ENCODE data around the gene TRAPPC3L.
"Not testable (repeated sequence)": the region's sequence is repeated elsewhere in the genome, so short reads cannot be mapped to it uniquely, and the experiment has no call there.

Gene TRAPPC3L

DNA sequence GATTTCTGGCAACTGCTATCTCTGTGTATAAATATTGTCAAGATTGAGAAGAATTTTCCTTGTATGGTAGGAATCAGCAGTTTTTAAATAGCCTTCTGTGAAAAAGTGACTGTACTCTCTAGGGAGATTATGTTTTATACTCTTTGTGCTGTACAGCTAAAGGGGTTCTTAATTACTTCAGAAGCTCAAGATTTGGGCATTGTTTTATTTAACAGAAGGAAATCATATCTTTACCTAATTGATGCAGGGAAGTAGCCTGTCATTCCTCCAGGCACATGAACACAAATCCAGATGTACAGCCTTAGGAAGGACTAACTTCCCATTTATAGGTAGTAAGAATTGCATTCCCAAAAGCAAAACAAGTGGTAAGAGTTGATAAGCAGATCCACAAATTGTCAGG lies 32.8 kb downstream of the TRAPPC3L start:
- DNase-seq = no peak

DNA sequence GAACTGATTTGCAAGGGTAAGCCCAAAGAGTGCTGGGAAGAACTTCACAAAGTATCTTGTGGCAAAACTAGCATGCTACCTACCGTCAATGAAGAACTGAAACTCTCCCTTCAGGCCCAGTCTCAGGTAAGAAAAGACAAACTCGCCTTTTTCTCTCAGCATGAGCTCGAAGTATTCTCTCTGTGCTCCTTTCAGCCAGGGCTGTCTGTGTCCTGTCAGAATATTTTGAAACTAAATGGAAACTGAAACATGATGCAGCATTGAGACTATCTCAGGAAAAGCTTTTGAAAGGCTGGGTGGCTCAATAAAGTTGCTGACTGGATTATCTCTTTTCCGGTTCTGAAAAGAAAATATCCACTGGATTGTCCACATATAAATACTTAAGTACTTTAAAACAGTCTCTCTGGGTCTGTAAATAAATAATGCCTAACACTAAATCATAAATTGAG lies 33.3 kb downstream of the TRAPPC3L start:
- no peak for DNase-seq

DNA sequence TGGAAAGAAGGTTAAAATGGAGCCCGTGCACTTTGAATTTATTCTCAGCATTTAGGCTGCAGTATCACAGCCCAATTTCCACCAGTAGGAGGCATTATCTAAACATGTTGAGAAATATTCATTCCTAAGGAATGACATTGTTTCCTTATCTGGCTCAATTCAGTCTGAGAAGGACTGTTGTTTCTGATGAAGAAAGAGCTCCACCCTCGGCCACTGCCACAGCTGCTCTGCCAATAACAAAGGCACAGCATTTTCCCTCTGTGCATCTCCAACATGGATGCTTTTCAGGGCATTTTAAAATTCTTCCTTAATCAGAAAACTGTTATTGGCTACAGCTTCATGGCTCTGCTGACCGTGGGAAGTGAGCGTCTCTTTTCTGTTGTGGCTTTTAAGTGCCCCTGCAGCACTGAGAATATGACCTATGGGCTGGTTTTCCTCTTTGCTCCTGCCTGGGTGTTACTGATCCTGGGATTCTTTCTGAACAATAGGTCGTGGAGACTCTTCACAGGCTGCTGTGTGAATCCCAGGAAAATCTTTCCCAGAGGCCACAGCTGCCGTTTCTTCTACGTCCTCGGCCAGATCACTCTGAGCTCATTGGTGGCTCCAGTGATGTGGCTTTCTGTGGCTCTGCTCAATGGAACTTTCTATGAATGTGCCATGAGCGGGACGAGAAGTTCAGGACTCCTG lies 33.9 kb downstream of the TRAPPC3L start, which contains the start of gene CALHM5:
CALHM5 (plus strand) TSS at position 216 of the 687 bp plus-strand sequence; CDS start at position 274, 58 bp downstream.
- DNase-seq = no peak

DNA sequence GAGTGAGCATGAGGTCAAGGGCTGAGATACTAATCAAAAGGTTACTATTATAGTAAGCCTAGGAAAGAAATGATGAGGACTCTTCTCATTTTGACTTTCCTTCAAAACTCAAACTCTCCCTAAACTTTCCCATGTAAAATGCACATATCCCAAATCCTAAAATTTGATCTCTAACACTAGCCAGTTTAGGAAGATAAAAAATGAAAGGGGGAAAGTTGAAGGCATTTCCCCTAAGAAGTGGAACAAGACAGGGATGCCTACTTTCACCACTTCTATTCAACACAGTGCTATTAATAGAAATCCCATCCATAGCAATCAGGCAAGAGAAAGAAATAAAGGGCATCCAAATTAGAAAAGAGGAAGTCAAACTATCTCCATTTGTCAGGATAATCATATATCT lies 37.0 kb downstream of the TRAPPC3L start:
- no peak for DNase-seq

DNA sequence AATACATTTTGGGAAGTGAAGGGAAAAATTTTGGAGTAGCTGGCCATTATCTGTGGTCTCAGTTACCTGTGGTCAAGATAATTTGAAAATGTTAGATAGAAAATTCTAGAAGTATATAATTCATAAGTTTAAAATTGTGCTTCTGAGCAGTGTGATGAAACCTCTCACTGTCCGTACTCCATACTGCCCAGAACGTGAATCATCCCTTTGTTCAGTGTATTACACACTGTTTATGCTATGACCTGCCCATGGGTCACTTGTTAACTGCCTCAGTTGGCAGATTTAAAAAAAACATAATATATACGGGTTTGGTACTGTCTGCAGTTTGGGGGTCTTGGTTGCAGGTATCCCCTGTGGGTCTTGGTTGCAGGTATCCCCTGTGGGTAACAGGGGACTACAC lies 38.2 kb downstream of the TRAPPC3L start:
- no peak for DNase-seq

DNA sequence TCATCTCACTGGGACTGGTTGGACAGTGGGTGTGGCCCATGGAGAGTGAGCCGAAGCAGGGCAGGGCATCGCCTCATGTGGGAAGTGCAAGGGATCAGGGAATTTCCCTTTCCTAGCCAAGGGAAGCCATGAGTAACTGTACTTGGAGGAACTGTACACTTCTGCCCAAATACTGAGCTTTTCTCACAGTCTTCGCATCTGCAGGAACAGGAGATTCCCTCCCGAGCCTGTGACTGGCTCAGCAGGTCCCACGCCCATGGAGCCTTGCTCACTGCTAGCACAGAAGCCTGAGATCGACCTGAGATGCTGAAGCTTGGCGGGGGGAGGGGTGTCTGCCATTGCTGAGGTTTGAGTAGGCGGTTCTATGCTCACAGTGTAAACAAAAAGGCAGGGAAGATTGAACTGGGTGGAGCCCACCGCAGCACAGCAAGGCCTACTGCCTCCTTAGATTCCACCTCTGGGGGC lies 44.5 kb downstream of the TRAPPC3L start:
- no peak for DNase-seq

DNA sequence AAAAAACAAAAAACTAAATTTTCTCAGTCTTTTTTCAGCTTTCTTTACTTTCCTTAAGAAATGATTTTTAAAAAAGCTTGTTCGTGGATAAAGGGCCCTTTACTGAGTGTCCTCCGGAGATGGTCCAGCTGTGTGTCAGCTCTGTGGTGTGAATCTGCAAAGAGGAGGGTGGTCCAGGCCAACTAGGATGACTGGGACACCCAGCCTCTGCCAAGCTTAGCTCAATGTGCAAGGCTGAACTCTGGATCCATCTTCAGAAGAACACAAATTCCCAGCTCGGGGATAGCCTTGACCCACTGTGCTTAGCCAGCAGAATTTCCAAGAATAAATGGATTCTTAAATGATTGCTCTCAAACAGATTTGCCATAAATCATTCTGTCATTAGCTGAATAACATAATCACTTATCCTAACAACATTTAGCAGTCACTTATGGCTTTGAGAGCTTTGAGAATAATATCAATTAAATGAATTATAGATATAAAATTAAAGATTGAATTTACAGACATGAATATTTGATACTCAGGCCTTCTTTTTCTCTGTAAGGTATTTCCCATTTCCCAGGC lies 48.3 kb downstream of the TRAPPC3L start:
- no peak for DNase-seq

DNA sequence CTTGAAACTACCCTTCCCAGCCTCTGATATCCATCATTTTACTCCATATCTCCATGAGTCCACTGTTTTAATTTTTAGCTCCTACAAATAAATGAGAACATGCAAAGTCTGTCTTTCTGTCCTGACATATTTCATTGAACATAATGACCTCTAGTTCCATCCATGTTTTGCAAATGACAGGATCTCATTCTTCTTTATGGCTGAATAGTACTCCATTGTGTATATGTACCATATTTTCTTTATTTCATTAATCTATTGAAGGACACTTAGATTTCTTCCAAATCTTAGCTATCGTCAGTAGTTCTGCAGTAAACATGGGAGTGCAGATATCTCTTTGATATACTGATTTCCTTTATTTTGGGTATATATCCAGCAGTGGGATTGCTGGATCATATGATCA lies 50.3 kb downstream of the TRAPPC3L start:
- not testable (repeated sequence) for DNase-seq

DNA sequence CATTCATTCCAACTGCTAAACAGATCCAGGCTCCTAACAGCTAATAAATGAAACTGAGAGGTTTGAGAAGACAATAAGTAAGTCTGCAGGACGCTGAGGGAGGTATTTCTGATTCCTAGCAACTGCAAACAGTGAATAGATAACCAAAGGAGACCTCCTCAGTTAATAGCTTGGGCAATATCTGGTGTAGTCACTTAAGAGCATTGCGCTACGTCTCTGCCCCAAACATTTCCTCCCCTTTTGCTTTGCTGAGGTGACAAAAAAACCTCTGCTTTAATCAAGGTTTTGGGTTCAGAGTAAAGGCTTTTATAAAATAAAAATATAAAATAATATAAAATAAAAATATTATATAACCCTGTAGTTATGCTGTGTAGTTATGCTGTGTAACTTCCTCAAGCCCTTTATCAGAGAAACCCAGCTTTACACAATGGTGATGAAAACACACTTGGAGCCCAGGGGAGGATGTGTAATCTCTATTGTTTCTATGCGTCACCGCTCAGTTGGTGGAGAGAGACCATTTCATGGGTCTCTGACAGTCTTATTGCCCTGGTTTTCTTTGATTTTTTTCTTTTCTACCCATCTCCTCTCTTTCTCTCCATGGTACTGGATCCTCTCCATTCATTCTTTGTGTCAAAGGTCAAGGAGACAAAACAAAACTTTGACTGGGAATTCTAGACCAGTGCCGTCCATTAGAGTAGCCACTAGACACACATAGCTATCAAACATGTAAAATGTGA lies 53.0 kb downstream of the TRAPPC3L start:
- no peak for DNase-seq

DNA sequence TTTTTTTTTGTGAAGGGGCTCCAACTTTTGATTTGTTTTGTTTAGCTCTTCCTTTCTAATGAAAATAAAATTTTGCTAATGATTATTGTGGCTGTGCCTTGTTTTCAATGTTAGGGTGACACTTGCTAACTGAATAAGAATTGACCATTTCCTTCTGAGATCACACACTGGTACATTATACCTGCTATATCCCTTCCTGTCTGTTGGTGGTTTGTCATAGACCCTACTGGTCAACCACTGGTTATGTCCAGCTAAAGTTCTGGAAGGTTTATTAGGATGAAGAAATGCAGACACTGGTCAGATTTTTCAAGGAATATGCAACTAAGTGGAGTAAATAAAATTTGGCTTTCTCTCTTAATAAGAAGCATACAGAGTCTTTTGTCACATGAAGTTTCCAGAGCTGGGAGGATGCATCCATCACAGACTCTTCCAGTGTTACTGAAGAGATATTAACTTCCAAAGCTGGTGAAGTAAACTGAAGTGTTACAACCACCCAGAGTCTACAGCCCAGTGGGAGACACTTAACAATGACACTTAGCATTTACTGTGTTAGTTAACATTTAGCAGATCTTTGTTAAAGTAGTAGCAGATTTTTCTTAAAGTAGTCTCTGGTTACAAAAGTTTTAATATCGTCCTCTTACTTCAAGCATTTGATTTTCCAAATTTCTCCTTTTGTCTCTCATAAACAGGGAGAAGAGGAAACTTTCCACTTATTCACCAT lies 53.7 kb downstream of the TRAPPC3L start:
- no peak for DNase-seq

DNA sequence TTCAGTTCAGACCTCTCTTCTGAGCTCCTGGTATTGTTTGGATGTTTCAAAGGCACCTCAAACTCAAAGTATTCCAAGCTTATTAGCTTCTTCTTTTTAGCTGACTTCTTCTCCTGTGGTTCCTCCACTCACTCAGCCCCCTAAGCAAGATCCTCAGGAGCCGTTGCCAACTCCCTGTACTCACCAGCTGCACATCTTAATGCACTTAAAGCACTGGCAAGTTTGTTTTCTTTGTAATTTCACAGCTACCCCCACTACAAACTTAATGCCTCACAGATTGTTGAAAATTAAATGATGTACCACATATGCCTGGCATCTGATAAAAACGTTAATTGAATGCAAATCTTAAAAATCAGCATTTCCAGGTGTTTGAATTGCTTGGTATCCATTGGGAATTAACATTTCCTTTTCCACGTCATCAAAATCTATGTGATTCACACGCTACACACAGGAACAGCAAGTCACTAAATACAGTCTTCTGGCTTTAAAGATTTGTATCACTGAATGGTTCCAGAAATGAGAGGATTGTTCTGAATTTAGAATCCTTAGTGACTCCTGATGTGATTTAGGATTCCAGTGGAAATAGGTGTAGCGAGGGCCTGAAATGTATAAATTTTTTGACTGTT lies 59.8 kb downstream of the TRAPPC3L start:
- DNase-seq = no peak

DNA sequence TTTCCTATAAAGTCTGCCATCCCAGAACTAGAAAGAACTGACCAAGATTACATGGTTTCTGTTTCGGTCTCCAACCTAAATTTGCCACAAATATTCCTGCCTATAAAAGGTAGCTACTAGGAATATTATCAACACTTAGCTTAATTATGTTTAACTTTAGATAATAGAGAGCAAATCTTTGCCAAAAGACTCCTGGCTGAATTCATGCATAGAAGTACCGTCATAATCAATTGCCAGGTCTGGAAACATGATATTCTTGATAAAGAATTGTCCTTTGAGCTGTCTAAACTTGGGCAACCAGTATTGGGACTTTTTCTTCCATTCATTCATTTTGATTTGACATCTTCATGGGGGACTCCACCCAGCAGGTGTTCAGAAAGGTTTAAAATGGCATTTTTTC lies 61.9 kb downstream of the TRAPPC3L start:
- no peak for DNase-seq

DNA sequence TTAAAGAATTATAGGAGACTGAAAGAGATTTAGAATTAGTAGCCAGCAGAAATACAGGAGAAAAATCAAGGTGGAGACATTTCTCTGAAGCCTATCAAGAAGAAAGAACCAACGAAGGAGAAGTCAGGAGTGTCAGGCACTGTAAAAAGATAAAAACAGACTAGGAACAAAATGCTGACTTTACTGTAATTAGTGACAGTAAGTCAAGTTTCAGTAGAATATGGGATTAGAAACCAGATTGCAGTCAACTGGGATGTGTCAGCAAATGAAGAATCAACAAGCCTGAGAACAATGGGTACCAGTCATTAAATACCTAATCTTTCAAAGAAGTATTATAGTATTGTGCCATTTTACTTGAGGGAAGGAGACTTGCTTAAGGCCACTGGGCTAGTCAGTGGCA lies 62.7 kb downstream of the TRAPPC3L start:
- no peak for DNase-seq

DNA sequence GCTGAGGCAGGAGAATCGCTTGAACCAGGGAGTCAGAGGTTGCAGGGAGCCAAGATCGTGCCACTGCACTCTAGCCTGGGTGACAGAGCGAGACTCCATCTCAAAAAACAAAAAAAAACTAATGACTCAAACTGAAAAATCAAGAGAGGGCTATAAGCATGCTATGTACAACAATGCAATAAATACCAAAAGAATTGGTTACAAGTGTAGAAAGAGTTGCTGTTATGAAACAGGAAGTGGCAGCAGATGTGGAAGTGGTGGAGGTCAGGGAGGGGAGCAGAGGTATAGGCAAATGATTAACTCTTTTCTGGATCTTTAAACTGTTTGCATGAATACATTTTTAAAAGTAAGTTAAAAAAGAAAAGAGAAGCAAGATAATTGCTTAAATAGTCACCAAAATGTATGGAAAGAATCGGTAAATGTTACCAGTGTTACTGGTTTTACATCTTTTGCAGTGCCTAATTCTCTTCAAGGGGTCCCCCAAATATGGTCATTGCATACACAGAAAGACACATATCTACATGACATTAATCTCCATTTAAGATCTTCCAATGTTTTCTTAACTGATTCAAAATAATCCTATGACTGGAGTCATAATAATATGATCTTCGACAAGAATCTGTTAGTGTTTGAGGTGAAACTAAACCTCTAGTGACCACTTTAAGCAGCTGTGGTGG lies 69.3 kb downstream of the TRAPPC3L start:
- no peak for DNase-seq

DNA sequence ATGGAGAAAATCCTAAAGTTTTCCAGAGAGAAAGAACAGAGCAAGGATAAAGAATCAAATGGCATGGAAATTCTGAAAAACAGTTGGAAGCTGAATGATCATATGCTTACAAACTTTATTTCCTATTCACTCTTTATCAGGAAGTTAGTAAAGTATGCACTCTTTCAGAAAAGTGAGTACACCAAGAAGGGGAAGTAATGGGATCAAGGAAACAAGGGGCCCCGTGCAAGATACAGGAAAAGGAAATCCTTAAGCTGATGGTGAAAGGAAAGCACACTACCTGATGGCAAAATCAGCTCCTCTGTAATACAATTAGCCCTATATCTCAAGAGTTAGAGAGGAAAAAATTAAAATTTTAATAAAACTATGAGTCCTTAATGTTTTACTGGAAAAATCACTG lies 70.3 kb downstream of the TRAPPC3L start:
- no peak for DNase-seq

DNA sequence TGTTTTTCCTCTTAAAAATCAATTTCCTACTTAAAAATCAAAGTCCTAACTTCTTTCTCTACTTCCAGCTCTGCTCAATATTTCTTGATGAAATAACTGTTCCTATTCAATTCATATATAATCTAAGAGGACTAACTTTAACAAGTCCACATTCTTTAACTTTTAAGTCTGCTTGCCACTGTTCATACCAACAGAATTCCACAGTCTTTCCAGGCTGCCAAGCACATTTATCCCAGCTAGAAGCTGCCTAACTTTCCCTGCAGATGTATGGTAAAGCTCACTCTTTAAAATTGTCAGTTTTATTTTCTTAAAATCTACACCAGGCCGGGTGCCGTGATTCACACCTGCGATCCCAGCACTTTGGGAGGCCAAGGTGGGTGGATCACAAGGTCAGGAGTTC lies 72.8 kb downstream of the TRAPPC3L start:
- no peak for DNase-seq

DNA sequence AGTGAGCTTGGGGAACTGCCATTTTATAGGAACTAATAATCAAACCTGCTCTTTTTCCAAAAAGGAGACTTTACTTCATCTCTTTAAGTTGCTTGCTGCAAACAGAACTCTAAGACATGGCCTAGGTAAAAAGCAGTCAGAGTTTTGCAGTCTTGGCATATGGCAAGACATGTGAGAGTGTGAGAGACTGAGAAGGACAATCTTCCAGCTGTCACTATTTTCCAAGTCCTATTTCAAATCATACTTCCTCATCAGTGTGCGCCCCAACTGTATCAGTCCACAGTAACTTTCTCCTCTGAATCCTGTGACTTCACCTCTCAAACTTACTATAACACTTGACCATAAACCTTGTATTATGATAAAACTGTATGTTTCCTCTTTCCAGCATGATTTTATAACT lies 74.0 kb downstream of the TRAPPC3L start:
- DNase-seq = no peak

DNA sequence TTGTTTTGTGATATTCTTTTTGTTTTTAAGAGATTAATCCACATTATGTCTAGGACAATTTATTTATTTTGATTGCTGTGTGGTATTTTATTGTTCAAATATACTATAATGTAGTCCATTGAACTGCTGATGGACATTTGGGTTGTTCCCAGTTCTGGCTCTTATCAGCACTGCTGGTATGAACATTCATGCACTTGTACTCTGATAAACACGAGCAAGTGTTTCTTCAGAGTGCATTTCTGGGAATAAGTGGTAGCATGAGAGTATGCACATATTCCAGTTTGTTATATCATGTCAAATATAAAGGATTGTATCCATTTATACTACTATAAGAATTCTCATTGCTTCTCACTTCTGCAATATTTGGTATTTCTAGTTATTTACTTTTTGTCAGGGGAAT lies 77.2 kb downstream of the TRAPPC3L start:
- DNase-seq = no peak

DNA sequence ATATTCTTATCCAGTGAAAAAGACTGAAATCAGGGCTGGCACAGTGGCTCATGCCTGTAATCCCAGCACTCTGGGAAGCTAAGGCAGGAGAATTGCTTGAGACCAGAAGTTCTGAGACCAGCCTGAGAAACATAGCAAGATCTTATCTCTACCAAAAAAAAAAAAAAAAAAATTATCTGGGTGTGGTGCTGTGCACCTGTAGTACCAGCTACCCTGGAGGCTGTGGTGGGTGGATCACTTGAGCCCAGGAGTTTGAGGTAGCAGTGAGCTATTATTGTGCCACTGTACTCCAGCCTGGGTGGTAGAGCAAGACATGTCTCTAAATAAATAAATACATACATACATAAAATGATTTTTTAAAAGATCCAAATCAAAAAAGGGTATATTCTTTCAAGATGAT lies 78.0 kb downstream of the TRAPPC3L start:
- DNase-seq = no peak

DNA sequence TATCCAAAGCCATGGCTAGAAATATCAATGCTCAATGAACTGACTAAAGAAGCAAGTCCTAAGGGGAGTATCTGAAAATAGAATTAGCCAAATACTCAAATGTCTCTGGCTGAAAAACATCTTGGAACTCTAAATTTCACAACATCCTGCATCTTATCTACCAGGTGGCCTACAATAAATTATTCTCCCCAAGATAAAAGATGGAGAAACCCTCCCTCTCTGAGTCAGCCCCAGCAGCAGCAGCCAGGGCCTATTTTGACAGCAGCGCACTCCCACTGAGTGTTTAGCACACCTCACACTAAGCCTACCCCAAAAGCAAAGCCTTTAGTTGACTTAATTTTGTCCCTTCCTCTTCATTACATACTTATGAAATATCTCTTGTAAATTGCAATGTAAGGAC lies 78.4 kb downstream of the TRAPPC3L start:
- DNase-seq = no peak

DNA sequence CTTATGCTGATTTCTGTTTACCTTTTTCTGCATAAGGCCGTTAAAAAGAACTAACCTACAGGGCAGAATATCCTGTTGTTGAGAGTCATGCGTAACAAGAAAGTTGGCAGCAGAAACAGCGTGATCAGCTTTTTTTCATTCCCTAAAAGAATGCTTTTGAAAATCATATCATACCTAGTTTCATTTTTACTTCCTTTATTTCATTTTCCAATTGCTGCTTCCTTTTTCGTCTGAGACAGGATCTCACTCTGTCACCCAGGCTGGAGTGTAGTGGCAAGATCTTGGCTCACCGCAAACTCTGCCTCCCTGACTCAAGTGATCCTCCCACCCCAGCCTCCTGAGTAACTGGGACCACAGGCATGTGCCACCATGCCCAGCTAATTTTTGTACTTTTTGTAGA lies 80.2 kb downstream of the TRAPPC3L start:
- DNase-seq = no peak

DNA sequence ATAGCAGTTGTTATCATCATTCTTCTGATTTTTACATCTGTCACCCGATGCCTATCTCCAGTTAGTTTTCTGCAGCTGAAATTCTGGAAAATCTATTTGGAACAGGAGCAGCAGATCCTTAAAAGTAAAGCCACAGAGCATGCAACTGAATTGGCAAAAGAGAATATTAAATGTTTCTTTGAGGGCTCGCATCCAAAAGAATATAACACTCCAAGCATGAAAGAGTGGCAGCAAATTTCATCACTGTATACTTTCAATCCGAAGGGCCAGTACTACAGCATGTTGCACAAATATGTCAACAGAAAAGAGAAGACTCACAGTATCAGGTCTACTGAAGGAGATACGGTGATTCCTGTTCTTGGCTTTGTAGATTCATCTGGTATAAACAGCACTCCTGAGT lies 82.2 kb downstream of the TRAPPC3L start:
- DNase-seq = no peak
